Suppressor macrophage treated with lipopolysaccharide for 4 hours (primary cell): ENCODE measurements around the gene AP1B1.
"Not testable (repeated sequence)": the region's sequence is repeated elsewhere in the genome, so short reads cannot be mapped to it uniquely, and the experiment has no call there.

Experiments
- DNase-seq: peaks from one replicate; pipeline ENCODE4 v3.0.0-alpha.2; 2020

Gene AP1B1

DNA sequence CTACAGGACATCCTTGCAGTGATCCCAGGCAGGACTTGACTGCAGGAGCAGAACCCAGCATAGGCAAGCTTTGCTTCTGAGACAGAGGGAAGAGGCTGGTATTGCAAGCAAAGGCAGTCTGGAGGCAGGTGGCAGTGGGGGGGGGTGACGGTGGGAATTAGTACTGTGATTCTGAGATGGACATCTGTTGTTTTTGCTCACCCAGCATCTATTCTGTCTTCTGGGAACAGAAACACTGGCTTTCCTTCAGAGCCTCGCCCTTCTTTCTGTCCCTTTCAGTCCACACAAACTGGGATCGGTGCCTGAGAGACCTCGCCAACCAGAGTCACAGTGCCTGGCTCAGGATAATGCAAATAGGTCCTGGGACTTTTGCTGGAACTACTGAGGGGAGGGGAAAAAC, 41.7 kb downstream of the AP1B1 start:
- no peak for DNase-seq

DNA sequence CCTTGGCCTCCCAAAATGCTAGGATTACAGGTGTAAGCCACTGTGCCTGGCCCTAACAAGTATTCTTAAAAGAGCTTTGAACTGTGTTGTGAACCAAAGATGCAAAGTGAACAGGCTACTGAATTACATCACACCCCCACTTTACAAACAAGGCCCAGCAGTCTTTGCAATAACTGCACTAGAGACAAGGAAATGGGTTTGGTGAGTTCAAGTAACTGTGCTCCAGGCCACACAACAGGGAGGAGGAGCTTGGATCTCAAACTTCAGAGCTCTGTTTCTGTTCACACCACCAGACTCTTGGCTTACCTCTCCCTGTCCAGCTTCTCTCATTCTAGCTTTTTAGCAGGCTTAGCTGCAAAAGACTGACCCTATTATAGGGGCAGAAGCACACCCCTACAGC, 42.4 kb downstream of the AP1B1 start:
- DNase-seq, result no peak

DNA sequence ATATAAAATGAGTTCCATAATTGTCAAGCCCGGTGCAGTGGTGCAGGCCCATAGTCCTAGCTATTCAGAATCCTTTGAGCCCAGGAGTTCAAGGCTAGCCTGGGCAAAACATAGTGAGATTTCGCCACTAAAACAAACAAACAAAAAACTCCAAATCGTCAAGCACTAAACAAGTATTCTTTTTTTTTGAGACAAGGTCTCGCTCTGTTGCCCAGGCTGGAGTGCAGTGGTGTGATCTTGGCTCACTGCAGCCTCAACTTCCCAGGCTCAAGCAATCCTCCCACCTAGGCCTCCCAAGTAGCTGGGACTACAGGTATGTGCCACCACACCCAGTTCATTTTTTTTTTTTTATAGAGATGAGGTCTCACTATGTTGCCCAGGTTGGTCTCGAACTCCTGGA, 43.5 kb downstream of the AP1B1 start:
- not testable (repeated sequence) for DNase-seq

DNA sequence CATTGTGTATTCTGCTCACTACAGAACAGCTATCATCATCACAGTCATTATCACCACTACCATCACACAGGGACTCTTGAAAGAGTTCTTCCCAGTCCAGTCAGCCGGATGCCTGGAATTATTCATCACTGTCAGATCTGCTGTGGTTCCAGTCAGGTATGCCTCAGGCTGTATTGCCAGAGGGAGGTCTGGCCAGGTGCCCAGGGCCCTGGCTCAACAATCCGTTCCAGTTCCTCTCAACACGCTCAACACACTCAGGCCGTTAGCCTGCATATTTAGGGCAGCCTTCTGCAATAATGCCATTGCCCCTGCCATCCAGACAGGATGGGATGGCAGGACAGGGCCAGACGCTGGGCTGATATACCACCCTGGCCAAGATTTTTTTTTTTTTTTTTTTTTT, 44.2 kb downstream of the AP1B1 start:
- no peak for DNase-seq

DNA sequence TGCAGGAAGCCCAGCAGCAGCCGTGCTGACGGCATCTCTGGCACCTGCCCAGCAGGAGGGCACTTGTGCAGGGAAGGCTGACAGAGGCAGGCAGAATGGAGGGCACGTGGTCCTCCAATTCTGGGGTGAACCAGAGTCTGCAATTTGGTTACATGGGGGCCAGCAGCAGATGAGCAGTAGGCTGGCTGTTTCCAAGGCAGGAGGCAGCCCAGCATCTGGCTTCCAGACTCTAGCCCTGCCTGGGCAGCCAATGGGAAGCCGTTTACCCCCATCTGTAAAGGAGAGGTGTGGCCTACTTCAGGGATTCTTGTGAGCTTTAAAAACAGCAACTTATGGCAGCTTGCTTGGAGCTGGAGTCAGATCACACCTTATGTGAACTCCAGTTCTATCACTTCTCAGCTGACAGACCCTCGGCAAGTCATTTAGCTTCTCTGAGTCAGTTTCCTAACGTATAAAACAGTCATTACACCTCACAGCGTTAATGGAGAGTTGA, 45.0 kb downstream of the AP1B1 start:
- DNase-seq, result no peak

DNA sequence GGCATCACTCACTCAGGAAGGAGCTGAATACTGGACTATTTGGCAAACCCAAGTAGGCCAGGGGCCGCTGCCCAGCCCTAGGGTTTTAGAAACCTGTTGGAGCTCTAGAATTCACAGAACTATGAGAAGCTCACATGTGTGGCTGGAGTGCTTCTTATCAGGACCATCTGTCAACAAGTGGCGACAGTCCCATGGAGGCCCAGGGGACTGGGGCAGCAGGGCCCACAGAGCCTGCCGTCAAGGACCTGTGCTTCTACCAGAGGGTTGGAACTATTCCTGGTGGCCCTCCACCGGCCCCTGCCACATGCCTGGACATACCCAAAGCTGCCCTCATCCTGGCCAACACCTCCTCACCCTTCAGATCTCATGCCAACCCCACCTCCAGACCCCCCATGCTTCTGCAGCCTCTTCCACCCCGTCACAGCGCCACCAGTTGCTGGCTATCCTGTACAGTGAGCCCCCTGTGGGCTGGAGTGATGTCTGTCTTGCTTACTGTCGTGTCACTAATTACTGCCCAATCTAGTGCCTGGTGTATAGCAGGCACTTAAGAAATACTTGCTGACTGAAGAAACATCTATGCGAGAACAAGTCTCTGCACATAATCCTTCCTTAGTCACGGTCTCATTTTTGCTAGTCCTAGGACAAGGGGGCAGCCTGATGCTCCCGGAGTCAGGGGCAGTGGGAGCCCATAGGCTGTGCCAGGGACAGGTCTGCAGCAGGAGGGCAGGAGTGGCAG, 45.6 kb downstream of the AP1B1 start:
- DNase-seq, result no peak

DNA sequence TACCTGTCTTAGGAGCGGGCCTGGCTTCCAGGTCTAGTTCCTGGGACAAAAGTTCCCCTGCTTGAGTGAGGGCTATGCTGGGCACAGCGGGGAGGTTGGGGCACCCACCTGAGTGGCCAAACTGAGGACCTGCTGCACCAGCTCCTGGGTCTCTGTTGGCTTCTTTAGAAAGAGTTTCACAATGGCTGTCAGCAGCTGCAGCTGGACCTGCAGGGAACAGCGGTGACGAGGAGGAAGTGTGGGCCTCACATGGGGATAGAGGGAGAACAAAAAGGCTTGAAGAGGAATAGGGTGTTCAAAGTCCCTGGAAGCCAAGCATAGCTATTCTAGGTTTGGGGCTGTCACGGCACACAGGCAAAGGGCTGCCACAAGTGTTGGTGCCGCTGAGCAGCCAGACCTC, 46.2 kb downstream of the AP1B1 start:
- DNase-seq, result no peak

DNA sequence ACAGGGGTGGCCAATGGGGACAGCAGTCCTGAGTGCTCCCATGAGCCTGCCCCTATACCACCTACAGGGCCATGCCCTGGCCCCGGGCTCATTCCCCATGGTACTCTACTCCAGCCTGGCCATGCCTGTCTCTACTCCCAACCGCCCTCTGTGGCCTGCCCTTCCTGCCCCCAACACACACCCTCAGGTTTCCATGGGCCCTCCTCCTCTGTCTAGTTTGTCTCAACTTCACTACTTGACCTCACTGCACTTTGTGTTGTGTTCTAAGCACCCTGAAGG, 46.6 kb downstream of the AP1B1 start:
- no peak for DNase-seq

DNA sequence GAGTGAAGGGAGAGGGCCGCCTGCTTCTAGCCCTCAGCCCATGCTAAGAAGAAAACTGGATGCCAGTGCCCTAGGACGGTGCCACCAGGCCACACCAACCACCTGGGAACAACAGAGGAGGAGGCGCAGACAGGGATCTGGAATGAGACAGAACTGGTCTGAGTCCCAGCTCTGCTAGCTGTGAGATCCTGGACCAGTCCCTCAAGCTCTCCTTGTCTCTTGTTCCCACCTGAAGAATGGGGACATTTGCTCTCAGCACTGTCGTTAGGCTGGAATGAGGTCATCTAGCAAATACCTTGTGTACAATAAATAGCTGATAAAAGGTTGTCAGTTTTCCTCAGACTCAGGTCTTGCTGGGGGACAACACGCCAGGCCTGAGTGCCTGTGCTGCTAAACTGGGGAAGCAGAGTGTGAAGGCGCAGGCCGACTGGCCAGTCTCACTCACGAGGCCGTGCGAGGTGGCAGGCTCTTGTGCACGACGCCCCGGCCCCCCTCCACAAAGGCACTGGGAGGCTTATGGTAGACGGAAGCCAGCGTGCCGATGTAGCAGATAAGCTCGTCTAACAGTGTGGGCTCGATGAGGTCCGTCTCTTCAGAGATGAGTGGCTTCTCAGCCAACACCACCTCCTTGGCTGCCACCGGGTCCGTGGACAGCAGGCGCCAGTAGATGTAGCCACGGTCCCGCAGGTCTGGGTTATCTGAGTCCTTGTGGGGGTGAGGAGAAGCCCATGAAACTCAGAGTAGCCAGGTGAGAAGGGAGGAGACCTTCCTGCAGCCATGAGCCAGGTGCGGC, 47.1 kb downstream of the AP1B1 start:
- DNase-seq, result no peak

DNA sequence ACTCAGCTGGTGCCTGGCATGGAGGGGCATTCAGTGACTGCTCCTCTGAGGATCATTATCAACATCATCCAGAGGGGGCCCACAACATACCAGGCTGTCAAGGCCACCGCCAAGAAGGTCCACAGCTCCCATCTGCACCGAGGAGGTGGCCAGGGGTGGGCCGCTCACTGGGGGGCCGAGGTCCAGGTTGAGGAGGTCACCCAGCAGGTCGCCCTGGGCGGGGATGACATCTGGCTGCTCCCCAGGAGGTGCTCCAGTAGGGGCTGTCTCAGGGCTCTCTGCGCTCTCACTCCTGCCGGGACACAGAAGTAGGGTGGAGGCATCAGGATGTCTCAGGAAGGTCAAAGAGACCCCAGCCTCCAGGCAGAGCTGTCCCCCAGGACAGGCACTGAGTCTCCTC, 47.8 kb downstream of the AP1B1 start:
- no peak for DNase-seq

DNA sequence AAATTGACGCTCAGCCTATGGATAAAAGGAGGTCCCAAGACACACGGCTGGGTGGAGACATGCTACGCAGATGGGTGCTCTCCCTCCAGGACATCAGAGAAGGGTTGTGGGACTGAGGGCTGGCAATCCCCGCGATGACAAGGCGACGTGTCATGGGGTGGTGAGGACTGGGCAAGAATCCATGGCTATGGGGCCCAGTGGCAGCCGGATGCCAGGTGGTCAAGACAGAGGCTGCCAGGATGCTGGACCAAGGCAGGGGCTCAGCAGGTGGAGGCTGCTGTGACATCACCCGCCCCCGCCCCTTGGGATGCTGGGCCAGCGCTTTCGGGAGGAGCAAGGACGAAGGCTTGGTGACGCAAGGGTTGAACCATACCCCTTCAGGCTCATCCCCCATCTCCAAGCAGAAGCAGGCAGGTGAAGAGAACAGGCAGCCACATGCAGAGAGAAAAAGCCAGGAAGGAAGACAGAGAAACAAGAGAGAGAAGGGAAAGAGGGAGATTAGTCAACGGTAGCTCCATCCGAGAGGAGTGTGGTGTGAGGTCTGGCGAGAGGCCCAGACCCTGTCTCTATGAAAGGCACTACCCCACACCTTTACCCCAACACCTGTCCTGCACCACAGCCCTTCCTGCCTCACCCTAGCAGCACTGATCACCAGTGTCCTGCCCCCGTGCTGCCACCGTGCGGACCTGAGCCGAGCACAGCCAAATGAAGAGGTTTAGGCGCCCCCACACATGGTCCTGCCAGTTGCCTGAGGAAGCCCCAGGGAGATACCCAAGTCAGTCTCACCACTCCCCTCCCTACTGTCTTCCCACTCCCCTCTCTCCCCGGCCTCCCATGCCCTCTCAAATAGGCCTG, 48.8 kb downstream of the AP1B1 start:
- DNase-seq, result no peak

DNA sequence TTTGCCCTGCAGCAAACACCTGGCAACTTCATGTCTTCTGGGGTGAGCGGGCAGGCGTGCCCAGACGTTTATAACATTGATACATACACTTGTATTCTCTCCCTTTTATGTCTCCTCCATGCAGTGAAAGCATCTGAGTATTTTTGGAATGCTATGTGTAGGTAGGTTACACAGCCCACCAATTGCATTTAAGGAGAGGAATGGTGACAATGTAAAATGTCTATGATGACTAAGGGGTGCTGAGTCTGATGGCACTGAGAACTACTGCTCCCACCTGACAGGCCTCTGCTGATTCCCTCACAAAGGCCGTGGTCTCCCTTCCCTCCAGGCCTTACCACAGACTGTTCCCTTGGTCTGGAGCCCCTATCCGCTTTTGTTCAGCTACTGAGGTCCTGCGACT, 50.0 kb downstream of the AP1B1 start:
- no peak for DNase-seq

DNA sequence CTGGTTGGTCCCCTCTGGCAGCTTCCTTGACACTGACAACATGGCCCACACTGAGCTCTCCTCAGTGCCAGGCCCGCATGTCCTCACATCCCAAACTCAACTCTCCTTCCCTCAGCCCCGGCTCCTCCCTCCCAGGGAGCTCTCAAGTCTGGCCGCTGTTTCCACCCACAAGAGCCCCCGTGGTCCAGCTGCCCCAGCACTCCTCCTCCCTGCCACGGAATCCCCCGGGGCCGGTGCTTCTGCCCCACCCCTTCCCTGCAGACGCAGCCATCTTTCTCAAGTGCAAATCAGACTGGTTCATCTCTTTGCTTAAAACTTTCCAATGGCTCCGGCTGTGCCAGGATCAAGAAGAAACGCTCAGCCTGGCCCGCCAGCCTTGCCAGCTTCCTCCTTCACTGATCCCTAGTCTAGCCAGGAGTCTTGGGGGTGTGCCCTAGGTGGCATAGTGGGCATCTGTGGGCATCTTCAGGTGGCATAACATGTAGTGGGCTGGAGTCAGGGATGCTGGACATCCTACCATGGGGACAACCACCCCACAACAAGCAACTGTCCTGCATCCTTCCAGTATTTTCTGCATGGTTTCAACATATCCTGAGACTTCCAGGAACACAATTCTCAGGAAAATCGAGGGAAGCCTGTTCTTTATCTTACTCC, 50.6 kb downstream of the AP1B1 start:
- DNase-seq, result no peak

DNA sequence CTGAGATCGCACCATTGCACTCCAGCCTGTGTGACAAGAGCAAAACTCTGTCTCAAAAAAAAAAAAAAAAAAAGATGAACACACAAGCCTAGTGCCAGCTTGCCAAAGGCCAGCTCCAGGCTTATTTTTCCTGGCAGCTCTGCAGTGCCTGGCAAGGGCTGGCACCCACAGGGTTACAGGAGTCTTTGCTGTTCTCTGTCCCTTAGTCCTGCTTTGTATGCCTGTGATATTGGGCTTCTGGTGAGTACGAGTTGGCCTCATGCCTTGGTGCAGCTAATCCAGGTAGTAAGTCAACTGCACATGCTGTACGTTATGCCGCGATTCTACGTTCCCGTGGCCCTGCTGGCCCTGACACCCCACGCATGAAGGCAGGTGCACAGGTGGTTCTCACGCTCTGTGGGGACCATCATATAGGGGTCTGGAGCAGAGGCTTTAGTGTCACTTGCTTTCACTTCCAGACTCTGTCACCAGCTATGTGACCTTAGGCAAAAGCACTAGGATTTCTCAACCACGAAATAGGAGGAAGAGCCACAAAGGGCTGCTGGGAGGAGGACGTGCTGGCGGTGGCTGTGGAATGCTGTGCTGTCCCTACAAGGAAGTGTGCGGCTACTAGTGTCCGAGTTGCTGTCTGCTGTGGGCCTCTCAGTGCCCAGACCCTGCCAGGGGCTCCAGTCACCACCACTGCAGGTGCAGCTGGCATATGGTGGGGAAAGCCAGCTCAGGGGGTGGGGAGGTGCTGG, 51.4 kb downstream of the AP1B1 start:
- peak; percentile 21 for DNase-seq

DNA sequence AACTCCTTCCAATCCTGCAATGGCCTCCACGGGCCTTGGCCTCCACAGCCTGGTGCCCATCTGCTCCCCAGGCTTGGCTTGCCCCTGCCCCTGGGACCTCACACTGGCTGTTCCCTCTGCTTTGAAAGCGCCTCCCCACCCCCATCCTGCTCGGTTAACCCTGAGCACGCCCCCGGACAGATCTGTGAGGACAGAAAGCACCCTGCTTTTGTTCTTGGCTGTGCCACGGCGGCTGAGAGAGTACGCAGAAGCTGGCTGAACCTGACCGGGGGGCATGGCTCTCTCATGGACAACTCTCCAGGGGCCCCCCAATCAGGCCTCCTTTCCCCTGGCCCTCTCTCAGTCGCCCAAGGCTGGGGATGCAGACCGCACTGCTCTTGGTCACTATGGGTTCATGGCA, 52.7 kb downstream of the AP1B1 start:
- no peak for DNase-seq

DNA sequence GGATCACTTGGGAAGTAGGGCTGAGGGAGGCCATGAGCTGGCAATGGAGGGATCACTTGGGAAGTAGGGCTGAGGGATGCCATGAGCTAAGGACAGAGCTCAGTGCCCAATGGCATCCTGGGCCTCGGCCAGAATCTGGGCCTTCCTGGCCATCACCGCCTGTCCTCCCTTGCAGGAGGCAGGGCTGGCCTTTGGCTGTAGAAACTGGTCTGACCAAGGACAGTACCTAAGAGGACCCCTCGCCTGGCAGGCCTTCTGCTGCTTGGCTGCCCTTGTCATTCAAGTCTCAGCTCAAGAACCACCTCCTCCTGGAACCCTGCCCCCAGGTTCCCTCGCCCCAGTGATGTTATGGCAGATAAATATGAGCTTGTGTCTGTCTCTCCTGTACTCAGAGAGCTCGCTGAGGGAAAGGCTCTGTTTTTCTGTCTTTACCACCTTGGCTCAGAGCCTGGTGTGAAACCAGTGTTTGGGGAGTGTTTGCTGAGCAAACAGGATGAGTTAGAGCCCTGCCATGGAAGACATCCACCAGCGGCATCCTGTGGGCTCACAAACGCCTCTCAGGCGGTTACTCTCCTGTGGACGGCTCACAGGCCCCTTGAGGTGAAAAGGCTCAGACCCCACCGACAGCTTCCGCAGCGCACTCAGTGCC, 53.5 kb downstream of the AP1B1 start:
- DNase-seq, result no peak

DNA sequence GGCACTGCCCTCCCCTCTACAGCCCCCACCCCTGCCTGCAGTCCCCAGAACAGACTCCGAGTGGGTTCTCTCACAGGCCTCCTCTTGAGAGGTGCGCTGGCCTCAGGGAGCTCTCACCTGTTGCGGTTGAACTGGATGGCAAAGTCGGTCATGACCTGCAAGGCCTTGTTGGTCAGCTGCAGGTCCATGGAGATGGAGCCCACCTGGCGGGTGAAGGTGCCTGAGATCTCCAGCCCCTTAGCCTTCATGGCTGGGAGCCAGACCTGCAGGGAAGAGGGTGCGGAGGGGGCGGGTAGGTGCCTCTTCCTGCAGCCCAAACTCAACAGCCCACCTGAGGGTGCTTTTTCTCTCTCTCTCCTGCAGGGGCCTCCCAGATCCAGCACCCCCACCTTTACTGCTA, 54.2 kb downstream of the AP1B1 start:
- DNase-seq, result no peak

DNA sequence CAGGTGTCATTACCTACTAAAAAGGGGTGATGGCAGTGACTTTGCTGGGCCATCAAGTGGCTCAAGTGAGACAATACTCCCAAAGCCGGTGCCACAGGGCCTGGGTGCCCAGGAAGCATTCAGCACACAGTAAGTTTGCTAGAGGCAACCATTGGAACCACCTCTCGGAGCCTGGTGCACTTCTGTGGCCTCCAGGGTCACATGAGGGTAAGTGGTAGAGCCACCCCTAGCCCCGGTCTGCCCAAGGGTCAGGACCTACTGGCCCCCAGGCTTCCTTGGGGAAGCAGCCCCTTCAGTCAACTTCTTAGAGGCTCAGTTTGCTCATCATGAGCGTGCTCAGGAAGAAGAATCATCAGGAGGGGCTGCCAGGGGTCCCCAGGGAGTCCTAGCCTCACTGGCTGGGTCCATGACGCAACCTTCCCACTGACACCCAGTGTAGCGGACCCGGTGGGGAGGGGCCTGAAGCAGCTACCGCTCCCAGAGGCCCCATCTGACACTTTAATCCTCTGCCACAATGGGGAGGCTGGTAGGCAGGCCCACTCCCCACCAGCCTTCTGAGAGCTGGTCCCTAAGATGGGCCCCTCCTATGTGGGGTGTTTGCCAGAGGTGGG, 55.4 kb downstream of the AP1B1 start:
- no peak for DNase-seq

DNA sequence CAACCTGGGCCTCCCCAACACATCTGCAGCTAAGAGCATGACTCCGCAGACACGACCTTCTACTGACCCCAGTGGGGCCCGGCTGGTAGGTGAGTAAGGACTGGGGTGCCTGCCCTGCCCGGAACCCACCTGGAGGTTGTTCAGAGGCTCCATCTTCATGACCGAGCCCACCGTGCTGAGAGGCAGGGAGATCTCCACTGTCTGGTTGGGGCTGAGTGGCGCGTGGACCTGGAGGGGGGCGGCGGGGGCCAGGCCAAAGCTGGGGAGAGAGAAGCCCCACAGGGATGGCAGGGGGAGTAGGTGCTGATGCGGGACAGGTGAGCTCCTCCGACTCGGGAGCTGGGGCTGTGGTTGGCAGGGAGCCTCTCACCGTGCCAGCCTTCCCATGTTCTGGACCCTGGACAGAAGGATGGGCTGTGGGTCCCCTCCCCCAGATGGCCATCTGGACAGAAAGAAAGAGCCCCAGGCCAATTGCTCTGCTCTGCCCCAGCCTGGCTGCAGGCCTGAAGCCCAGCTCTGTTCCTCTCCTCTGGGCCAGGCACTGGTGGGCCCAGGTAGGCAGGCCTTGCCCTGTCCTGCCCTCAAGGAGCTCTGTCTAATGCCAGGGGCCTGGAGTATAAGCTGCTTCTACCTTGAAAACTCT, 56.6 kb downstream of the AP1B1 start:
- no peak for DNase-seq

DNA sequence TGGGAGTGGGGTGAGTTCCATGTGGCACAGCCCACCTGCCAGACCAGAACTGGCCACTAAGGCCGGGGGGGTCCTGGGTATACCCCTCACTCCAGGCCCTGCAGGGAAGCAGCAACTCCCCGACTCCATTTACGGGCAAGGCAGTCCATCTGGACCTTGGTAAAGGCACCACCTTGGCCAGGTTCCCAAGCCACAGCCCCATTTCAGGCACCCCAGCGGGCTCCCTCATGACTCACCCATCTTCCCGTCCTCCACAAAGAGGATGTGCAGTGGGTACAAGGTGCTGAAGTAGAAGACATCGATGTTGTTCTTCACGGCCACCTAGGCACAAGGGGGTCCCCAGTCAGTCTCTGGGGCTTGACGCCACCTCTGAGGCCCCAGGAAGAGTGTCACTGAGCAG, 57.2 kb downstream of the AP1B1 start:
- DNase-seq, result no peak

DNA sequence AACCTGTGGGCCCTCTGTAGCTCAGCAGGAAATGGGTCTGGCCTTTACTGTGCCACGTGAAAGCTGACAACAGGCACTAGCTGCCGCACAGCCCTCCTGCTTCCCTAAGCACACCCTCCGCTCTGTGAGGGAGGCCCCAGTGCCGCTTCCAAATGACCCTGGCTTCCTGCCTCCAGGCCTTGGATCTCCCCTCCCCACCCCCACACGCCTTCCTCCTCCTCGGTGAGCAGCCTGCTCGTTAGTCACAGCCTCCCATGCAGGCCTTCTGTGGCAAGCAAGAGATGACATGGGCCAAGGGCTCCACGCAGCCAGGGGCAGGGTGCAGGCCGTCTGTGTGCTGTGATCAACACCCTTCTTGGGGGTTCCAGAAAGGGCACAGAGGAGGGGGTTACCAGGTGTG, 57.6 kb downstream of the AP1B1 start:
- no peak for DNase-seq
